HepG2 (cell line): ENCODE data around the gene SEPHS2. TPM values are rescaled to one million over a fixed set of nuclear protein-coding genes. Genes with fewer than 3 reads are reported as not detected.

Source experiments
- ARNT ChIP-seq: fragments of 450-650 bp; IDR thresholded peaks from 2 replicates; pipeline ENCODE4 v1.6.1; 2017
- ATF1 ChIP-seq: IDR thresholded peaks from 2 replicates; pipeline ENCODE4 v1.6.1; 2016; ENCODE audit warnings: mild to moderate bottlenecking, control low read depth
- ATM ChIP-seq: fragments of 450-650 bp; IDR thresholded peaks from 2 replicates; pipeline ENCODE4 v1.7.1; 2017; ENCODE audit warnings: mild to moderate bottlenecking, borderline replicate concordance
- BHLHE40 ChIP-seq: IDR thresholded peaks from 2 replicates; pipeline ENCODE4 v1.6.1; 2011; ENCODE audit warnings: low read length, improper control_type of control experiment
- DNMT1 ChIP-seq: sonication (generic); formaldehyde crosslinking; IDR thresholded peaks from 2 replicates; pipeline ENCODE4 v1.5.1; 2020; ENCODE audit warnings: mild to moderate bottlenecking, missing genetic modification reagents
- DNMT3B ChIP-seq: conservative IDR thresholded peaks from 2 replicates; pipeline ENCODE4 v1.6.1; 2016; ENCODE audit warnings: missing biosample characterization, control low read depth
- GABPB1 ChIP-seq: IDR thresholded peaks from 2 replicates; pipeline ENCODE4 v1.6.1; 2016; ENCODE audit warnings: mild to moderate bottlenecking, missing genetic modification reagents, moderate library complexity, missing compliant biosample characterization
- PRMT3 ChIP-seq: sonication (generic); formaldehyde crosslinking; IDR thresholded peaks from 2 replicates; pipeline ENCODE4 v1.8.1; 2022; ENCODE audit warnings: low read depth, mild to moderate bottlenecking, moderate library complexity, missing genetic modification reagents, borderline replicate concordance
- SMARCE1 ChIP-seq: fragments of 450-650 bp; IDR thresholded peaks from 2 replicates; pipeline ENCODE4 v1.6.1; 2017; ENCODE audit warnings: borderline replicate concordance
- SRSF9 ChIP-seq: fragments of 200-400 bp; formaldehyde crosslinking; IDR thresholded peaks from 2 replicates; pipeline ENCODE4 v1.6.1; 2018; ENCODE audit warnings: borderline replicate concordance, mild to moderate bottlenecking, low read depth, low read length; ENCODE audit not compliant: insufficient read depth, poor library complexity, severe bottlenecking
- ZC3H4 ChIP-seq: sonication (generic); formaldehyde crosslinking; IDR thresholded peaks from 2 replicates; pipeline ENCODE4 v1.4.0; 2020; ENCODE audit warnings: missing genetic modification reagents, borderline replicate concordance
- ZNF232 ChIP-seq: sonication (generic); formaldehyde crosslinking; IDR thresholded peaks from 2 replicates; pipeline ENCODE4 v1.4.0; 2020; ENCODE audit warnings: missing genetic modification reagents, borderline replicate concordance
- ZNF547 ChIP-seq: sonication (generic); formaldehyde crosslinking; IDR thresholded peaks from 2 replicates; pipeline ENCODE4 v1.5.1; 2020; ENCODE audit warnings: mild to moderate bottlenecking, missing genetic modification reagents
- ZNF883 ChIP-seq: sonication (generic); formaldehyde crosslinking; IDR thresholded peaks from 2 replicates; pipeline ENCODE4 v1.5.1; 2020; ENCODE audit warnings: mild to moderate bottlenecking, missing genetic modification reagents; ENCODE audit errors: not compliant biosample characterization
- ZSCAN9 ChIP-seq: IDR thresholded peaks from 2 replicates; pipeline ENCODE4 v1.6.1; 2016; ENCODE audit warnings: borderline replicate concordance
- polyA plus RNA-seq, 8 experiments: library from polyadenylated mRNA; depleted of rRNA in 3 of 8; stranded (reverse) in 7 of 8; unstranded in 1 of 8; fragments of >200 nt; fragmentation: Illumina TruSeq in 4 of 8; extraction: Trizol in 4 of 8; gene quantifications; 2 replicates each; pipeline versions ENCODE4 v1.2.1 to v1.2.3, GENCODE V29; 2011 to 2016; ENCODE audit warnings: low read depth in 4 of 8, missing spikeins in 1 of 8, mixed read lengths in 1 of 8; ENCODE audit not compliant: insufficient read depth in 1 of 8
- total RNA-seq, 5 experiments: library from RNA; depleted of rRNA; stranded (reverse); fragments of >200 nt; fragmentation: Illumina TruSeq; extraction: Trizol; gene quantifications; 2 replicates each; pipeline ENCODE4 v1.2.3, GENCODE V29; 2016; ENCODE audit warnings: low read depth in 1 of 5
- TF ChIP-seq, protein P1 (sequence below): sonication (generic); formaldehyde crosslinking; IDR thresholded peaks from 2 replicates; pipeline ENCODE4 v1.5.1; 2020; ENCODE audit warnings: mild to moderate bottlenecking, missing genetic modification reagents, borderline replicate concordance
- TF ChIP-seq, protein P2 (sequence below): sonication (generic); formaldehyde crosslinking; IDR thresholded peaks from 2 replicates; pipeline ENCODE4 v1.5.1; 2020; ENCODE audit warnings: mild to moderate bottlenecking, moderate library complexity, missing genetic modification reagents
- TF ChIP-seq, protein P3 (sequence below): sonication (generic); formaldehyde crosslinking; IDR thresholded peaks from 2 replicates; pipeline ENCODE4 v1.5.0; 2020; ENCODE audit warnings: mild to moderate bottlenecking, missing genetic modification reagents, borderline replicate concordance
- TF ChIP-seq, protein P4 (sequence below), 2 experiments: fragments of 450-650 bp in 1 of 2; sonication (generic) in 1 of 2; formaldehyde crosslinking; IDR thresholded peaks; 2 replicates each; pipeline versions ENCODE4 v1.5.0 to v1.8.0; 2020 to 2022; ENCODE audit warnings: mild to moderate bottlenecking in 1 of 2, missing genetic modification reagents in 1 of 2

SEPHS2 gene
- total and polyA plus RNA-seq, 2 of the 13 experiments (the other 11 are each of a cell fraction or from before 2014, with no cell fraction given): 20.7 to 127 TPM

DNA sequence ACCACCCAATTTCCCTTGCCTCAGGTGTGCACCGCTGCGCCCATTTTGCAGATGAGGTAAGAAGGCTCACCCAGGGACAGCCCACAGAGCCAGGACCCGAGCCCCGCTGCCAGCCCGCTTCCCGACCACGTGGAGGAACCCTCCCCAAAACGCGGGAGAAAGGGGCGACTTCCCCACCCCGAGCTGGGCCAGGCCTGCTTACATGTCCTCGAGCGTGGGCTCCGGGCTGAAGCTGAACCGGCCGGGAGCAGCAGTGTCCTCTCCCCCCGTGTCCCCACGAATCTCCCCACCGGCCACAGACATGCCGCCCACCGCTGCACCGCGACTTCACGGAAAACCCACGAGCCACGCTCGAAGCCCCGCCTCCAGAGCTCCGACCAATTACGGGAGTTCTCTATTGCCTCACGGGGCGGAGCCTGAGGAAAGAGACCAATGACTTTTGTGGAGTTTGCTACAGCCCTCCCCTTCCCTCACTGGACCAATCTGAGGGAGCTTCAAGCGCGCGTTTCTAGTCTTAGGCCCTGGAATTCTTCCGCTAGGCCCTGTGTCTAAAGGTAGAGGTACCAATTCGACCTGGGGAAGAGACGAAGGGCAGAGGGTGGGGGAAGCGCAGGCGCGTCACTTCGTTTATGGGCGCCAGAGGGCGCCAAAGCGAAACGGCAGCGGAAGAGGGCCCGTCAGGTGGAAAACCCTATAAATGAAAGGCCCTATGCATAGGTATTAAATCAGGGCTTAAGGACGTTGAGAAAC is 15.8 kb downstream of the SEPHS2 start, which contains the start of gene DCTPP1 (continued):
- TF ChIP-seq, protein P1, sequence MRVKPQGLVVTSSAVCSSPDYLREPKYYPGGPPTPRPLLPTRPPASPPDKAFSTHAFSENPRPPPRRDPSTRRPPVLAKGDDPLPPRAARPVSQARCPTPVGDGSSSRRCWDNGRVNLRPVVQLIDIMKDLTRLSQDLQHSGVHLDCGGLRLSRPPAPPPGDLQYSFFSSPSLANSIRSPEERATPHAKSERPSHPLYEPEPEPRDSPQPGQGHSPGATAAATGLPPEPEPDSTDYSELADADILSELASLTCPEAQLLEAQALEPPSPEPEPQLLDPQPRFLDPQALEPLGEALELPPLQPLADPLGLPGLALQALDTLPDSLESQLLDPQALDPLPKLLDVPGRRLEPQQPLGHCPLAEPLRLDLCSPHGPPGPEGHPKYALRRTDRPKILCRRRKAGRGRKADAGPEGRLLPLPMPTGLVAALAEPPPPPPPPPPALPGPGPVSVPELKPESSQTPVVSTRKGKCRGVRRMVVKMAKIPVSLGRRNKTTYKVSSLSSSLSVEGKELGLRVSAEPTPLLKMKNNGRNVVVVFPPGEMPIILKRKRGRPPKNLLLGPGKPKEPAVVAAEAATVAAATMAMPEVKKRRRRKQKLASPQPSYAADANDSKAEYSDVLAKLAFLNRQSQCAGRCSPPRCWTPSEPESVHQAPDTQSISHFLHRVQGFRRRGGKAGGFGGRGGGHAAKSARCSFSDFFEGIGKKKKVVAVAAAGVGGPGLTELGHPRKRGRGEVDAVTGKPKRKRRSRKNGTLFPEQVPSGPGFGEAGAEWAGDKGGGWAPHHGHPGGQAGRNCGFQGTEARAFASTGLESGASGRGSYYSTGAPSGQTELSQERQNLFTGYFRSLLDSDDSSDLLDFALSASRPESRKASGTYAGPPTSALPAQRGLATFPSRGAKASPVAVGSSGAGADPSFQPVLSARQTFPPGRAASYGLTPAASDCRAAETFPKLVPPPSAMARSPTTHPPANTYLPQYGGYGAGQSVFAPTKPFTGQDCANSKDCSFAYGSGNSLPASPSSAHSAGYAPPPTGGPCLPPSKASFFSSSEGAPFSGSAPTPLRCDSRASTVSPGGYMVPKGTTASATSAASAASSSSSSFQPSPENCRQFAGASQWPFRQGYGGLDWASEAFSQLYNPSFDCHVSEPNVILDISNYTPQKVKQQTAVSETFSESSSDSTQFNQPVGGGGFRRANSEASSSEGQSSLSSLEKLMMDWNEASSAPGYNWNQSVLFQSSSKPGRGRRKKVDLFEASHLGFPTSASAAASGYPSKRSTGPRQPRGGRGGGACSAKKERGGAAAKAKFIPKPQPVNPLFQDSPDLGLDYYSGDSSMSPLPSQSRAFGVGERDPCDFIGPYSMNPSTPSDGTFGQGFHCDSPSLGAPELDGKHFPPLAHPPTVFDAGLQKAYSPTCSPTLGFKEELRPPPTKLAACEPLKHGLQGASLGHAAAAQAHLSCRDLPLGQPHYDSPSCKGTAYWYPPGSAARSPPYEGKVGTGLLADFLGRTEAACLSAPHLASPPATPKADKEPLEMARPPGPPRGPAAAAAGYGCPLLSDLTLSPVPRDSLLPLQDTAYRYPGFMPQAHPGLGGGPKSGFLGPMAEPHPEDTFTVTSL (CRISPR knock-in tag): no peak; the same call in none of the 2 replicates
- TF ChIP-seq SMARCE1: no peak
- TF ChIP-seq ARNT: no peak
- TF ChIP-seq ATM: no peak
- peak; percentile 75; the same call in 1 of the 2 replicates for TF ChIP-seq ZSCAN9 (CRISPR knock-in tag)
- peak; percentile 75 for TF ChIP-seq ATF1 (CRISPR knock-in tag)
- TF ChIP-seq, protein P2, sequence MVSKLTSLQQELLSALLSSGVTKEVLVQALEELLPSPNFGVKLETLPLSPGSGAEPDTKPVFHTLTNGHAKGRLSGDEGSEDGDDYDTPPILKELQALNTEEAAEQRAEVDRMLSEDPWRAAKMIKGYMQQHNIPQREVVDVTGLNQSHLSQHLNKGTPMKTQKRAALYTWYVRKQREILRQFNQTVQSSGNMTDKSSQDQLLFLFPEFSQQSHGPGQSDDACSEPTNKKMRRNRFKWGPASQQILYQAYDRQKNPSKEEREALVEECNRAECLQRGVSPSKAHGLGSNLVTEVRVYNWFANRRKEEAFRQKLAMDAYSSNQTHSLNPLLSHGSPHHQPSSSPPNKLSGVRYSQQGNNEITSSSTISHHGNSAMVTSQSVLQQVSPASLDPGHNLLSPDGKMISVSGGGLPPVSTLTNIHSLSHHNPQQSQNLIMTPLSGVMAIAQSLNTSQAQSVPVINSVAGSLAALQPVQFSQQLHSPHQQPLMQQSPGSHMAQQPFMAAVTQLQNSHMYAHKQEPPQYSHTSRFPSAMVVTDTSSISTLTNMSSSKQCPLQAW (CRISPR knock-in tag): peak; percentile 84
- TF ChIP-seq, protein P3, sequence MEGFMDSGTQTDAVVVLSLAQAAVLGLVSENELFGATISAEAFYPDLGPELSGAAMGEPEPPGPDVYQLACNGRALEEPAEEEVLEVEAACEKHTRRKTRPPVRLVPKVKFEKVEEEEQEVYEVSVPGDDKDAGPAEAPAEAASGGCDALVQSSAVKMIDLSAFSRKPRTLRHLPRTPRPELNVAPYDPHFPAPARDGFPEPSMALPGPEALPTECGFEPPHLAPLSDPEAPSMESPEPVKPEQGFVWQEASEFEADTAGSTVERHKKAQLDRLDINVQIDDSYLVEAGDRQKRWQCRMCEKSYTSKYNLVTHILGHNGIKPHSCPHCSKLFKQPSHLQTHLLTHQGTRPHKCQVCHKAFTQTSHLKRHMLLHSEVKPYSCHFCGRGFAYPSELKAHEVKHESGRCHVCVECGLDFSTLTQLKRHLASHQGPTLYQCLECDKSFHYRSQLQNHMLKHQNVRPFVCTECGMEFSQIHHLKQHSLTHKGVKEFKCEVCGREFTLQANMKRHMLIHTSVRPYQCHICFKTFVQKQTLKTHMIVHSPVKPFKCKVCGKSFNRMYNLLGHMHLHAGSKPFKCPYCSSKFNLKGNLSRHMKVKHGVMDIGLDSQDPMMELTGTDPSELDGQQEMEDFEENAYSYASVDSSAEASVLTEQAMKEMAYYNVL (CRISPR knock-in tag): peak; percentile 11; the same call in 1 of the 2 replicates
- TF ChIP-seq, protein P4, sequence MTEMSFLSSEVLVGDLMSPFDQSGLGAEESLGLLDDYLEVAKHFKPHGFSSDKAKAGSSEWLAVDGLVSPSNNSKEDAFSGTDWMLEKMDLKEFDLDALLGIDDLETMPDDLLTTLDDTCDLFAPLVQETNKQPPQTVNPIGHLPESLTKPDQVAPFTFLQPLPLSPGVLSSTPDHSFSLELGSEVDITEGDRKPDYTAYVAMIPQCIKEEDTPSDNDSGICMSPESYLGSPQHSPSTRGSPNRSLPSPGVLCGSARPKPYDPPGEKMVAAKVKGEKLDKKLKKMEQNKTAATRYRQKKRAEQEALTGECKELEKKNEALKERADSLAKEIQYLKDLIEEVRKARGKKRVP (CRISPR knock-in tag; IDR thresholded peaks at IDR 0.05): peak in 1 of 2 experiments; percentile 72; a peak in 1 of 4 replicates
- peak; percentile 31; the same call in 1 of the 2 replicates for TF ChIP-seq BHLHE40
- no peak for TF ChIP-seq PRMT3 (CRISPR knock-in tag)
- TF ChIP-seq DNMT3B (CRISPR knock-in tag): 0 out of 2 replicates have a peak, but pooled peaks have one; percentile 9
- peak; percentile 72 for TF ChIP-seq GABPB1 (CRISPR knock-in tag)
- peak; percentile 70 for TF ChIP-seq ZNF883
- no peak for TF ChIP-seq ZNF232 (CRISPR knock-in tag)
- TF ChIP-seq ZNF547 (CRISPR knock-in tag): peak; percentile 30
- no peak for TF ChIP-seq ZC3H4
- TF ChIP-seq DNMT1 (CRISPR knock-in tag): peak; percentile 42; the same call in 1 of the 2 replicates
- no peak for TF ChIP-seq SRSF9
